Glomerular visceral epithelial cell (primary cell): ENCODE results near the gene RPGRIP1.
"Not testable (repeated sequence)": the region's sequence is repeated elsewhere in the genome, so short reads cannot be mapped to it uniquely, and the experiment has no call there.

Experiments
- DNase-seq: peaks from one replicate; pipeline ENCODE4 v3.0.0-alpha.2; 2016; ENCODE audit errors: extremely low spot score

The RPGRIP1 gene

DNA sequence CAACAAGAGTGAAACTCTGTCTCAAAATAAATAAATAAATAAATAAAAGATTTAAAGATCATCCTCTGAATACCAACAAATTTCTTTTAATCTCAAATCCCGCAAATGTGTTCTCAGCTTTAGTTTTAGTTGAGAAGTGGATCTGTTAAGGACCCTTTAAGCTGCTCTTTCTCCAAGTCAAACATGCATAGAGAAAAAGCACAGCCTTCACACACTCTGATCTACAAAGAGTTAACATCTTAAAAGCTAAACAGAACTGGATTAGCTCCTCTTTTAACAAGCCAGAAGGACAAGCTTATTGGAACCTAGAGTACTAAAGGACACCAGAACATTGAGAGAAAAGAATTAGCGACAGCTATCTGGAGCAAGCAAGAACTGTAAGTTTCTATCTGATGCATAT is at the start of gene RPGRIP1:
RPGRIP1 (plus strand) TSS at position 301 of the 400 bp plus-strand sequence. CDS start 7,894 bp downstream, outside the sequence.
- no peak for DNase-seq

DNA sequence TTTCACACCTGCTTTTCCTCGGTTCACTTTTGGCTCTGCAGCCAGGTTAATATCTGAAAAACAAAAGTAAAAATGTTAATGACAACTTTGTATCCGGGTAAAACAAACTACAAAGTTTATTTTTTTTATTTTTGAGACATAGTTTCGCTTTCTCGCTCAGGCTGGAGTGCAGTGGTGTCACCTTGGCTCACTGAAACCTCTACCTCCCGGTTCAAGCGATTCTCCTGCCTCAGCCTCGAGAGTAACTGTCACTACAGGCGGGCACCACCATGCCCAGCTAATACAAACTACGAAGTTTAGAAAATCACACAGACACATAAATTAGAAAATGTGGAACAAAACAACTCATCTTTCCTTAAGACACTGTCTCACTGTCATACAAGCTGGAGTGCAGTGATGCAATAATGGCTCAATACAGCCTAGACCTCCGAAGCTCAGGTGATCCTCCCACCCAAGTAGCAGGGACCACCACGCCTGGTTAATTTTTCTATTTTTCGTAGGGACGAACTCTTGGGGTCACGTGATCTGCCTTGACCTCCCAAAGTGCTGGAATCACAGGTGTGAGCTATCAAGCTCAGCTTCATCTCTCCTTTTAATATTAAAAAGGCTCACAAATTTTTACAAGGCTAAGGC is 48.7 kb upstream of the RPGRIP1 start:
- DNase-seq = no peak

DNA sequence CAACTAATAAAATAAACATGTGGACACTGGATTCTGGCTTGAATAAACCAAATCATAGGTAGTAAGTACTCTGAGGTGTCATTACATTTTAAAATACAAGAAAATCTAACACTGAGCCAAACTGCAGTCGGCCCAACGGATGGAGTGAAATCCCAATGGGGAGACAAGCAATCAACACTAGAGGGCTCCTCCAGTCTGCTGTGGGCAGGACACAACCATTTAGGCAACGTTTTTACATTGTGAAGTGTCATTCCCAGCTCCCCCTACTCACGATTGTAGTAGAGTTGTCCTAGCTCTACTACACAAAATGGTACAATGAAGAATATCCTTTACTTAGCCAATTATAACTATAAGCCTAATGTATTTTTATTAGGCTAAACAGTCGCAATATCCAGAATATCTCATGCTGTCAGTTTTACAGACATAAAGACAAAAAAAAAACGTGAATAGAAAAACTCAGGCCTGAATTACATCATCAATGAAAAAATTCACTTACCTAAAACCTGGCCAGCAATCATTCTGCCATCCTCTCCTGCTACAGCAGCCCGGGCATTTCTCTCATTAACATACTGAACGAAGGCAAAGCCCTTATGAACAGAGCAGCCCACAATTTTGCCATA is 46.3 kb upstream of the RPGRIP1 start:
- no peak for DNase-seq

DNA sequence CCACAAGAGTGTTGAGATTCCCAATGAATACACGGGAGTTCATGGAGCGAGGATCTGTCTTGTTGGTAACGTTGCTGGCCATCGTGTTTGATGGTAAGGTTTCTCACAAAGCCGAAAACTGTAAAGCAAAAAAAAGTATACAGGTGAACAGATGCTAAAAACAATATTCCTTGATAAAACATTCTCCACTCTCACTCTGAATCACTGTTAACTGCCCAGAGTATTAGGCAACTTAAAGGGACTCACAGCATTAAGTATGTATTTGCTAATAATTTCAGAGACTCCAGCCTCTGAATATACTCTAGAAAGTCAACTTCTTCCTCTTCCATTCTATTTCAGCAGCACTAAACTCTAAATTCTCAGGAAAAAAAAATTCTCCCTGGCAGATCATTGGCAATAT is 45.8 kb upstream of the RPGRIP1 start:
- DNase-seq = no peak

DNA sequence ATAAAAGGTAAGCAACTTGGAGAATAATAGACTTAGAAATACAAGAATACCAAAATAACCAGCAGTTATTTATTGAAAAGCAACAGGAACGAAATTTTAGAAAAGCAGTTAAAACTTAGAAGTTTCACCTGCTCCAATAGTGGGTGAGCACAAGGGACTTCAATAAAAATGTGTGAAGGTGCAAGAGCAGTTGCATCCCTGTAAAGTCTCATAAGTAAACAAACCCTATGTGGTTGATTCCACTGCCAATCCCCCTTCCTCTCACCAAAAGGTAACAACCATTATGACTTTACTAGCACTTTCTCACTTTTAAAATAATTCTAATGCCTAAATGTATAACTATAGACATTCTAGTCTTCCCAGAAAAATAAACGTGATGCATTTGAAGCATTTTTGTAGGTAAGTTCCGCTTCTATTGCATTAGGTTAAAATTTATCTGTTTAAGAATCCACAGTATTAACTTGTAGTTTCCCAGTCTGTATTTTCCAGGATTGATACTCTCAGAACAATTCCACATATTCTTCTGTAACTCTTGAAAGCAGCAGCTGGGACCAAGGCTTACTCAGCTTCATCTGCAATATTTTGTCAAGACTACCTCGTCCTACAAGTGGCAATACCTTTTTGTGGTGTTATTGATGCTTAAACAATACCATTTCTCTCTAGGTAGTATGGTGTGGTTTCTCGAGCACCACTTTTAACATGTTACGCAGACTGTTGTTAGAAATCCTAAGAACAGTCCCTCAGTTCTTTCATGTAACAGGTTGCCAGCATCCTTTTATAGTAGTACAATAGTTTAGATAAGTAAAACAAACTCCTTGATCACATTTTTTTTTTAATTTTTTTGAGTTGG is 42.7 kb upstream of the RPGRIP1 start:
- no peak for DNase-seq

DNA sequence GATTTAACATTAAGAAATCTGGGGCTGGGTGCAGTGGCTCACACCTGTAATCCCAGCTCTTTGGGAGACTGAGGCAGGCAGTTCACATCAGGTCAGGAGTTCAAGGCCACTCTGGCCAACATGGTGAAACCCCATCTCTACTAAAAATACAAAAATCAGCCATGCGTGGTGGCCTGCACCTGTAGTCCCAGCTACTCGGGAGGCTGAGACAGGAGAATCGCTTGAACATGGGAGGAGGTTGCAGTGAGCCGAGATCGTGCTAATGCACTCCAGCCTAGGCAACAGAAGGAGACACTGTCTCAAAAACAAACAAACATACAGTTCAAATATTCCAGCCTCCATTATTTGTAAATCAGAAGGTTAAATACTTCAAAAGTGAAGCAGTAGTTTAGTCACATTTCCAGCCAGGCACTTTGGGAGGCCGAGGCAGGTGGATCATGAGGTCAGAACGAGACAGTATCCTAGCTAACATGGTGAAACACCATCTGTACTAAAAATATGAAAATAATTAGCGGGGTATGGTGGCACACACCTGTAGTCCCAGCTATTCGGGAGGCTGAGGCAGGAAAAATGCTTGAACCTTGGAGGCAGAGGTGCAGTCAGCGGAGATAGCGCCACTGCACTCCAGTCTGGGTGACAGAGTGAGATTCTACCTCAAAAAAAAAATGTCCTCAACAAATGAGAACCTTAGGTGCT is 40.9 kb upstream of the RPGRIP1 start:
- DNase-seq = no peak

DNA sequence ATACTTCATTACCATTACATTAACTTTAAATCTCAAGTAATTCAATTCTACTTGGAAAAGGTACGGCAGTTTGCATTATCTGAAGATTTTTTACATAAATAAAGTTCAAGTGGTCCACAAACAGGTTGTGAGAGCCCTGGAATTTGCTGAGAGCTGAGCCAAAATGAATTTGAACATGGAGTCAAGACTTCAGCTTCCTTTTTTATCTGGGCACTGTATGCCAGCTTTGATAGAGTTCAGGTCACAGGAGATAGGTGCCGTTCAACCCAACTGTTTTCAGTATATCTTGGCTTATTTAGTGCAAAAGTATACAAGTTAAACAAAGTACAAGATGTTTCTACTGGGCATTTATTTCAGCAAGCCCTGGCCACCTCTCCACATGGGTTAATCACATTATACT is 39.5 kb upstream of the RPGRIP1 start:
- no peak for DNase-seq

DNA sequence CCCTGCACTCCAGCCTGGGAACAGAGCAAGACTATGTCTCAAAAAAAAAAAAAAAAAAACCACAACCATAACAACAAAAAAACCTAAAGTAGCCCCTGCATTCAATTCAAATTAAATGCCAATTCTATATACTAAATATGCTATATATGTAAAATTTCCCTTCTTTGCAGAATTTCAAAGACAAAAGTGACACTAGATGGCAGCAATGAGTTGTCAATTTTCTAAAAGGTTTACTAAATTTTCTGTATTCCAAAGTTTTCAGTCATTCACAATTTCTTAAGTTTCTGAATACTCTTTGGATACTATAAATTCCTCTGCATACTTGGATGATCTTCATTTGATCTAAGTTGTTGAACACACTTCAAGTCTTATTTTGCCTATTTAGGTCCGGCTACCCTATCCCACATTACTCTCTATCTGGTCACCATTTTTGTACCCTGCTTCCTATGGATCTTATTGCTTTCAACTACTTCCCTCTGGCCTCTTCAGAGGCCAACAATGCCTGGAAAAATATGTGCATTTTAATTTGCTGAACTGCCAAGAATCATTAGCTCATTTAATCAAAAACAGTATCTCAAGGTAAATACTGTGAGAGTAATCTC is 38.6 kb upstream of the RPGRIP1 start:
- DNase-seq = no peak

DNA sequence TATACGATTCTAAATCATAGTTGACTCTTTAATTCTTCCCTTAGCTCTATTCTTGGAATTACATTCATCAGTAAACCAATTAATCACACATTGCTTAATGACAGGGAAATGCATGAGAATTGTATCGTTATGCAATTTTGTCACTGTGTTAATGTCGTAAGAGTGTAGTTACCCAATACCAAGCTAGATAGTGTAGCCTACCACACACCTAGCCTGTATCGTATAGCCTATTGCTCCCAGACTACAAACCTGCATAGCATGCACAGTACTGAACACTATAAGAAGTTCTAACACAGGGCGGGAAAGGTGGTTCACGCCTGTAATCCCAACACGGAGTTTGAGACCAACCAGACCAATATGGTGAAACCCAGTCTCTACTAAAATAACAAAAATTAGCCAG is 35.3 kb upstream of the RPGRIP1 start:
- no peak for DNase-seq

DNA sequence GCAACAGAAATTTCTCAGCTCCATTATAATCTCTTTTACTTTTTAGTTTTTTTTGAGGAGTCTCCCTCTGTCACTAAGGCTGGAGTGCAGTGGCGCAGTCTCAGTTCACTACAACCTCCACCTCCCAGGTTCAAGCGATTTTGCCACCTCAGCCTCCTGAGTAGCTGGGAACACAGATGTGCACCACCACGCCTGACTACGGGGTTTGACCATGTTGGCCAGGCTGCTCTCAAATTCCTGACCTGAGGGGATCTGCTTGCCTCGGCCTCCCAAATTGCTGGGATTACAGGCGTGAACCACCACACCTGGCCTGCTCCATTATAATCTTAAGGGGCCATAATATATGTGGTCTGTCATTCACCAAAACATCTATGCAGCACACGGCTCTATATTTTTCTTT is 34.1 kb upstream of the RPGRIP1 start:
- no peak for DNase-seq

DNA sequence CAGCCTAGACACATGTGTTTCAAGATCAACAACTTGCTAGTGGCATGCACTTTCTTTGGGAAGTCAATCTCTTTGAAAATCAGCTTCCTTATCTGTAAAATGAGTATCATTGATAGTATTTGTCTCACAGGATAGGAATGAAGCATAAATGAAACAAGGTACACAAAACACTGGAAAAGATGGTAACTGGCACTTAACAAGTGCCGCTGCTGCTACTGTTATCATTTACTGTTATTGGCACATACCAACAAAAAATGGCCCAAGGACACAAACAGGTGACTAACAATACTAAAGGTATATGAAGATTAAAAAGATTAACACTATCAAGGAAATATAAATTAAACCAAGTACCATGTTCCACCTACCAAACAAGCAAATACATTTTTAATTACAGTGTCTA is 31.5 kb upstream of the RPGRIP1 start:
- no peak for DNase-seq

DNA sequence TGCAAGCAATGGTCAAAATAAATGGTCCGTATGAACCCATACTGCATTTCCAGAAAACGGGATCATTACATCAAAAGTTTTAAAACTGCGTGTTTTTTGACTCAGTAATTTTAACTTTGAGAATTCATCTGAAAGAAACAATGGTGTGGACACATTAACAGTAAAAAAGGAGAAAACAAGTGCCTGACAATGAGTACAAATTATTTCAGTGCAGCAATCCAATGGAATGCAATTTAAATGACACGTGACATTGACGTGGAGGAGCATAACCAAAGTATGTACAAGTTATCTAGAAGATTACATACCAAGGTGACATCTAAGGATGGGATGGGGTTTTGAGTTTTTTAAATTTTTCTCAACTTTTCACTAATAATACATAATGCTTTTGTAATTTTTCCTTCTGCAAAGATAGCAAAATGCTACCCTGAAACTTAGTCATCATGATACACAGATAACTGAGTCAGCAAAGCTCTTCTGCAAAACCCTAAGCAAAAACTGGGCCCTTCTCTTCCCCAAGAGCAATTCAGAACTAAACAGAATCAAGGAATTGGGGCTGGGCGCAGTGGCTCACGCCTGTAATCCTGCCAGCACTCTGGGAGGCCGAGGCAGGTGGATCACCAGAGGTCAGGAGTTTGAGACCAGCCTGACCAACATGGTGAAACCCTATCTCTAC is 31.0 kb upstream of the RPGRIP1 start:
- no peak for DNase-seq

DNA sequence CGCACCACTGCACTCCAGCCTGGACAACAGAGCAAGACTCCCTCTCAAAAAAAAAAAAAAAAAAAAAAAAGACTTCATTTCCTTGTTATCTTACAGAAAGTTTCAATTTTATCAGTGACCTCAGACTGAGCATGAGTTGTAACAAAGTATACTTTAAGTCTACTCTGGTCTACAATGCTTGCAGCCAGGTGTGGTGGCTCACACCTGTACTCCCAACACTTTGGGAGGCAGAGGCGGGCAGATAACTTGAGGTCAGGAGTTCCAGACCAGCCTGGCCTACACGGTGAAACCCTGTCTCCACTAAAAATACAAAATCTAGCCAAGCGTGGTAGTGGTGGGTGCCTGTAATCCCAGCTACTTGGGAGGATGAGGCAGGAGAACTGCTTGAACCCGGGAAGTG is 28.7 kb upstream of the RPGRIP1 start:
- DNase-seq = no peak

DNA sequence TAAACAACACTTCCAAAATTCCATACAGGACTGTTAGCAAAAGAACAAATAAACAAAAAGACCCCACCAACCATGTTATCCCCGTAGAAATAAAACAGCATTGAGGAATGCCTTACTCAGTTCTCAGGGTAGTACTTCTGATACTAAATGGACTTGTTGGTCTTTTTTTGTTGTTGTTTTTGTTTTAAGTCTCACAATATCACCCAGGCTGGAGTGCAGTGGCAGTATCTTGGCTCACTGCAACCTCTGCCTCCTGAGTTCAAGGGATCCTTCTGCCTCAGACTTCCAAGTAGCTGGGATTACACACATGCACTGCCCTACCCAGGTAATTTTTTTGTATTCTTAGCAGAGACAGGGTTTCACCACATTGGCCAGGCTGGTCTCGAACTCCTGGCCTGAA is 27.7 kb upstream of the RPGRIP1 start:
- no peak for DNase-seq

DNA sequence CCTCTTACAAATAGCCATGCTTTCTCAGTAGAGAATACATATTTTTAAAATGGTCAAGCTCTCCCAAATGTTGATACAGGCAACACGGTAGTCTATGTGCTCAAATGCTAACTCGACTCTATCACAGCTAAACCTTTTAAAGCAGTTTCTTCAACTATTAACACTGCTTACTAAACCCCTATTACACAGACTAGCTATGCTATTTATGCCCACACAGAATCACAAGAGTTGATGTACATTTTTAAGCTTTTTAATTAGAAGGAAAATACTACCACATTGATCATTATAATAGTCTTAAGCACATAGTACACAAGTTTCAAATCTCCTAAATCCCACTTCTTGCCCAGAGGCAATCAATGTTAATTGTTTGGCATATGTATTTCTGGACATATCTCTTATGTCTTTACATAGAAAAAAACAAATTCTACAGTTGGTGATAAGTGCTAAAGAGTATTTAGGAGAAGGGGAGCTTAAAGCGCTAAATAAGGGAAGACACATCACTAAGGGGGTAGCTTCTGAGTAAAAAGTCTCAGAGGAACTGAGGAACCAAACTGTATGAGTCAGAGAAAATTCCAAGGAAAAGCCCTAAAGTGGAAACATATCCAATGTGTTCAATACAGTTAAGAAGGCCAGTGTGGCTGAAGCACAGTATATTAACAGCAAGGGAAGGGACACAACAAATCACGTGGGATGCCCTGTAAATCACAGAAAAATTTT is 24.3 kb upstream of the RPGRIP1 start:
- no peak for DNase-seq

DNA sequence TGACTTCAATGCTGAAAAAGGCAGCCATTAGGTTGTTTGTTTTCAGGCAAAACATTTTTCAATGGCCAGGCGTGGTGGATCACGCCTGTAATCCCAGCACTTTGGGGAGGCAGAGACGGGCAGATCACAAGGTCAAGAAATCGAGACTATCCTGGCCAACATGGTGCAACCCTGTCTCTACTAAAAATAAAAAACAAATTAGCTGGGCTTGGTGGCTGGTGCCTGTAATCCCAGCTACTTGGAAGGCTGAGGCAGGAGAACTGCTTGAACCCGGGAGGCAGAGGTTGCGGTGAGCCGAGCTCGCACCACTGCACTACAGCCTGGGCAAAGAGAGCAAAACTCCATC is 23.8 kb upstream of the RPGRIP1 start:
- DNase-seq = not testable (repeated sequence)

DNA sequence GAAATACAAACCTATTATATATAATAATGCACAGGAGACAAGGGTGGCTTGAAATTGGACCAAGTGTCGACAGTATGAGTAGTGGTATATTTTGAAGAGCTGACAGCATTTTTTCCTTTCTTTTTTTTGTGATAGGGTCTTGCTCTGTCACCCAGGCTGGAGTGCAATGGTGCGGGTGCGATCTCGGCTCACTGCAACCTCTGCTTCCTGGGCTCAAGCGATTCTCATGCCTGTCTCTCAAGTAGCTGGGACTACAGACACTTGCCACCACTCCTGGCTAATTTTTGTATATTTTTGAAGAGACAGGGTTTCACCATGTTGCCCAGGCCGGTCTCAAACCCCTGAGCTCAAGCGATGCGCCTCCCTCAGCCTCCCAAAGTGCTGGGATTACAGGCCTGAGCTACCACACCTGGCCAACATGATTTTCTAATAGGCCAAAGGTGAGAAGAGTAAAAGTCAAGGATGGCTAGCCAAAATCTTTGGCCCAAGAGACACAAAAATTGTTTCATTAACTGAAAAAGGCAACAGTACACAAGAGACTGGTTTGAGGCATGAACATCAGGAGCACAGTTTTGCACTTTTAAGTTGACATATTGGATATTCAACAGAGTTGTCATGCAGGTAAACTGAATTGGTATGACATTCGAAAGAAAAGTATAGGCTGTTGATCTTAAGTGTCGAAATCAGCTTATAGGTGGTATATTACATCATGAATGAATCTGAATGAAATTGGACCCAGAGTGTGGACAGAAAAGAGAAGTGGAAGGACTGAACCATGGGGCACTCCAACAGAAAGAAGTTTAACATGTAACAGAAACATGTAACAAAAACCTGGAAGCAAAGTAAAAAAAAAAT is 23.1 kb upstream of the RPGRIP1 start:
- DNase-seq = no peak

DNA sequence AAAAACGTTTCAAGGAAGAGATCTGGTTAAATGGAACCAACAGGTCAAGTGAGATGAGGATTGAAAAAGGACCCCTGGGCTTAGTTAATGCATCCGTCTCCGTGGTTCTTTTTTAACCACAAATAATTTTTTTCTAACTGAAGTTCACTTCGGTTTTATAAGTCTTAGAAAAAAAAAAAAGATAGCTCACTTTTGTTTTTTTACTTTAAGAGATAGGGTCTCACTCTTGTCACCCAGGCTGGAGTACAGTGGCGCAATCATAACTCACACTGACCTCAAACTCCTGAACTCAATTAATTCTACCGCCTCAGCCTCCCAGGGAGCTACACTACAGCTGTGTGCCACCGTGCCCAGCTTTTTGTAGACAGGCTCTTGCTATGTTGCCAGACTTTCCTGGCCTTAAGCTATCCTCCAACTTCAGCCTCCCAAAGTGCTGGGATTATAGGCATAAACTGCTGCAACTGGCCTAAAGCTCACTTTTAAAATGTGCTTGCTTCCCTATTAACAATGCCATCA is 22.4 kb upstream of the RPGRIP1 start:
- peak; percentile 46 for DNase-seq

DNA sequence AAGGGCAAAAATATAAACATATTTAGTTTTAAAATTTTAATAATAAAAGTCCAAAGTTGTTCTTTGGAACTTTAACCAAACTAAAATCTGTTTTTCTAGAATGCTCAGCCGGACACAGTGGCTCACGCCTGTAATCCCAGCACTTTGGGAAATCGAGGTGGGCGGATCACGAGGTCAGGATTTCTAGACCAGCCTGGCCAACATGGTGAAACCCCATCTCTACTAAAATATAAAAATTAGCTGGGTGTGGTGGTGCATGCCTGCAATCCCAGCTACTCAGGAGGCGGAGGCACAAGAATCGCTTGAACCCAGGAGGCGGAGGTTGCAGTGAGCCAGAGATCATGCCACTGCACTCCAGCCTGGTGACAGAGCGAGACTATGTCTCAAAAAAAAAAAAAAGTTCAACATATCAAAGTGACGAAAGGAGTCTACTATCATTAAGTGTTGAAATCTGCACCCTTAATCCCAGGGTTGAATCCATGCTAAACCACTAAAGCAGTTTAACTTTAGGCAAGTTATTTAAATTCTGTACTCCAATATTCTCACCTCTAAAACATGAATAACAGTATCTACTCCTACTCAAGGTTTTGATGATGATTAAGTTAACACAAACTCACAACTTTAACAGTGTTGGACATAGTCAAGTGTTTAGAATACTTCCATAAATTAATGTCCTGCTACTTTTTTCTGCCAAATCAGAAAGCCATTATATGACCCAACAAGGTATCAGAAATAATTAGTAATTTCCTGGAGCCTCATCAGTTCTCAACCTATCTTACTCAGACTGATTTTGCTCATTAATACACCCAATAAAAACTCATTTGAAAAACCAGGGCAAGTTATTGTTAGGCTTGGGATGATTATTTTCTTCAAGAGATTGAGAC is 21.6 kb upstream of the RPGRIP1 start:
- no peak for DNase-seq
